Stomach (tissue), 4 donors: Measurements from ENCODE around the gene HMGCR.

Experiments used
- CTCF ChIP-seq, 7 experiments: fragments of 450-650 bp in 4 of 7; fragments of 200-600 bp in 3 of 7; sonication (generic) in 3 of 7; IDR thresholded peaks; one replicate each; pipeline ENCODE4 v1.5.1; 2016 to 2019; ENCODE audit warnings: antibody characterized with exemption in 7 of 7, control low read depth in 2 of 7, mild to moderate bottlenecking in 1 of 7
- EP300 ChIP-seq: sonication (generic); formaldehyde crosslinking; IDR thresholded peaks from one replicate; pipeline ENCODE4 v1.6.1; 2017; ENCODE audit warnings: antibody characterized with exemption

DNA sequence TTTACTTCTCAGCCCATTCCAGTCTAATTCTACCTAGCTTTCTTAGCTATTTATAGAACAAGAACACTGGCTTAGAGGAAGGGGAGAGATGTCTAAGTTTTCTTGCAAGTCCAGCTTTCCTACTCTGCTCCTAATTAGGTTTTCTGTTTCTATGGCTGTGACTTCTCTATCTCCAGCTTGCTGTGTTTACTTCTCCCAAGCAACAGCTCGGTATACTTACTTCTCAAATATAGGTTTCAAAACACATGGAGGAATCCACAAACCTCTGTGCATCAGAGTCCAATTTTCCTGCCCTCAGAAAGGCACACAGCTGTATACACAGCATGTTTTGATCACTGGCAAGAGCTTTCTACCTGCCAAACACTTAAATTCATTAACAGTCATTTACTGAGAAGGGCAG is 17.4 kb upstream of the HMGCR start:
- no peak for TF ChIP-seq CTCF (IDR thresholded peaks at IDR 0.05)
- TF ChIP-seq EP300, result no peak
